22Rv1 (cell line): Measurements from ENCODE around the gene TSPAN9.

Source experiments
- H3K27ac ChIP-seq: fragments of 450-650 bp; 2 replicates; pipeline ENCODE4 v1.5.1; 2017
- ZFX ChIP-seq: fragments of 450-650 bp; IDR thresholded peaks from 2 replicates; pipeline ENCODE4 v1.6.1; 2017; ENCODE audit warnings: antibody characterized with exemption, borderline replicate concordance
- TF ChIP-seq, protein P1 (sequence below): fragments of 450-650 bp; IDR thresholded peaks from 2 replicates; pipeline ENCODE4 v1.5.1; 2017; ENCODE audit warnings: mild to moderate bottlenecking

TSPAN9 gene

GRCh38 chr12:3233797-3234196, 156.6 kb downstream of the TSPAN9 start:
- H3K27ac ChIP-seq = no peak overlapping the region
- TF ChIP-seq ZFX = no peak
- TF ChIP-seq, protein P1, sequence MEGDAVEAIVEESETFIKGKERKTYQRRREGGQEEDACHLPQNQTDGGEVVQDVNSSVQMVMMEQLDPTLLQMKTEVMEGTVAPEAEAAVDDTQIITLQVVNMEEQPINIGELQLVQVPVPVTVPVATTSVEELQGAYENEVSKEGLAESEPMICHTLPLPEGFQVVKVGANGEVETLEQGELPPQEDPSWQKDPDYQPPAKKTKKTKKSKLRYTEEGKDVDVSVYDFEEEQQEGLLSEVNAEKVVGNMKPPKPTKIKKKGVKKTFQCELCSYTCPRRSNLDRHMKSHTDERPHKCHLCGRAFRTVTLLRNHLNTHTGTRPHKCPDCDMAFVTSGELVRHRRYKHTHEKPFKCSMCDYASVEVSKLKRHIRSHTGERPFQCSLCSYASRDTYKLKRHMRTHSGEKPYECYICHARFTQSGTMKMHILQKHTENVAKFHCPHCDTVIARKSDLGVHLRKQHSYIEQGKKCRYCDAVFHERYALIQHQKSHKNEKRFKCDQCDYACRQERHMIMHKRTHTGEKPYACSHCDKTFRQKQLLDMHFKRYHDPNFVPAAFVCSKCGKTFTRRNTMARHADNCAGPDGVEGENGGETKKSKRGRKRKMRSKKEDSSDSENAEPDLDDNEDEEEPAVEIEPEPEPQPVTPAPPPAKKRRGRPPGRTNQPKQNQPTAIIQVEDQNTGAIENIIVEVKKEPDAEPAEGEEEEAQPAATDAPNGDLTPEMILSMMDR = no peak

GRCh38 chr12:3236345-3237187, 159.4 kb downstream of the TSPAN9 start:
- no peak overlapping the region for H3K27ac ChIP-seq
- TF ChIP-seq, protein P1 = no peak
- TF ChIP-seq ZFX = no peak

DNA sequence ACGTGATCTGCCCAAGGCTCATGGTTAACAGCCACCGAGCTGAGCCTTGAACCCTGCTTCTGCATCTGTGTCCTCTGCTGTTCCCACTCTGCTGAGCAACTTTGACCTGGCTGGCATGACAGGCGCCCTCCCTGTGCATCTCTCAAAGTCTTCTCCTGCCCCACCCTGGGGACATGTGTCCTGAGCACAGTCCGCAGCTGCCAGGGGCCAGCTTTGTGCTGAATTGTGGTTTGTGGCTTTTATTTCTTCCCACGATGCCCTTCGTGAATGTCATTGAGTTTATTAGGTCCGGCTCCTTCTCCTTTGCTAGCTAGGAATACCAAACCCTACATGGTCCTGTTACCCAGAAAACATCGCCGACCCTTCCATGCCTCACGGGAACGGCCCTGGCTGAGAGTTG, 161.0 kb downstream of the TSPAN9 start:
- no peak for TF ChIP-seq ZFX
- TF ChIP-seq, protein P1 = no peak
- no peak overlapping the region for H3K27ac ChIP-seq

GRCh38 chr12:3241621-3242020, 164.4 kb downstream of the TSPAN9 start:
- H3K27ac ChIP-seq = no peak overlapping the region
- TF ChIP-seq, protein P1 = no peak
- TF ChIP-seq ZFX = no peak

DNA sequence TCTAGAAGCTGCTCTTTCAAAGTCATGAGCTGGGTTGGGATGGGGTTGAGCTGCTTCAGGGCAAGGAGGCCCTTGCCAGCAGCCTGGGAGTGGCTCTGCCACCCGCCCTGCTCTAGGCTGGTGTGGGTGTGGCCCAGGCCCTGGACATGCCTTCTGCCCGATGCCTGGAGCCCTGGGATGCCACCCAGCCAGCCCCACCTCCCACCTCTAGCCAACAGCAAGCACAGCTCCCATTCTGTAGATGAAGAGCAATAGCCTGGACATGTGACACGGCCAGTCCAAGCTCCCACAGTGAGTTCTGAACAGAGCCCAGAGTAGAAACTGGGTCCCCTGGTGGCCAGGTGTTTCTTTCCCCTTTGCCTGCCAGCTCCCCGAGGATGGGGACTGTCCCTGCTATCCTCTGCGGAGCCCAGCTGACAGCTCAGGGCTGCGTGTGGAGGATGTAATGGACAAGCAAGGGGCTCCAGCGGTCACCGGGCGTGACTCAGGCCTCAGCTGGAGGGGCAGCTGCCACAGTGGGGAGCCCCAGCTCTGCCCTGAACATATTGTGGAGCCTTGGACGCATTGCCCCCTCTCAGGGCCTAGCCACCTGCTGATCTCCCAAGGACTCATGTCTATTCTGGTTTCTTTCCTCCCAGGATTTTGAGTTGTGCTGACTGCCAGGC, 165.2 kb downstream of the TSPAN9 start:
- H3K27ac ChIP-seq = no peak overlapping the region
- TF ChIP-seq, protein P1 = no peak
- no peak for TF ChIP-seq ZFX

- TF ChIP-seq, protein P1 = no peak
- no peak for TF ChIP-seq ZFX
- H3K27ac ChIP-seq = no peak overlapping the region
Observed at GRCh38 chr12:3243376-3244084, 166.4 kb downstream of the TSPAN9 start.

DNA sequence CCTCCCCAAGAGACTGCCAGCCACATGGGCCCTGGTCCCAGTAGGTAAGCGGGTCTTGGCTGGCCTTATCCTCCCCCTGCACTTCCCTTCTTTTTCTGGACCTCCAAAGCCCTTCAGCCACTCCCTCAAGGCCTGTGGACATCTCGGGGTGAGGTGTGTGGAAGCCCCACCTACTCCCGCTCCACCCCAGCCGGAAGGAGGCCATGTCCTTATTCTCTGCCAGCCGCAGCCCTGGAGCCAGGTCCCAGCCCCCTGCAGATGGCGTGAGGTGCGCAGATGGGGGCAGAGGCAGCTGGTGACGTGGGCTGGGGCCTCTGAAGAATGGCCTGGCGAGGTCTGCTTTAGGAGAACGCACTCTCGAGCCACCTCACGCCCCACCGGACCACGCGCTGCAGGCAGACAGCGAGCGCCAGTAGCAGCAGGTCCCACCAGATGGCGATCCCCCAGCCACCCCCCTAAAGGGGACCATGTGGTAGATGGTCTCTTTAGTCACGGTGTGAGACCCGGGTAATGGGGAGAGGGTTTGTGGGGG, 167.1 kb downstream of the TSPAN9 start:
- H3K27ac ChIP-seq = no peak overlapping the region
- no peak for TF ChIP-seq ZFX
- TF ChIP-seq, protein P1 = no peak
